IMR-90 (cell line): Measurements from ENCODE around the gene CWC22. TPM values are rescaled to one million over a fixed set of nuclear protein-coding genes. Genes with fewer than 3 reads are reported as not detected.

Experiments
- ATAC-seq: fragments of 200-7000 bp; cut with Tn5 transposase; 2 replicates; pipeline ENCODE4 v1.9.1; 2020; ENCODE audit warnings: low read depth, mild to moderate bottlenecking, moderate library complexity
- BruUV-seq: library from RNA; stranded (reverse); fragments of 400-500 nt; replicated peaks from 2 replicates; lab custom pipeline; 2021; lab: Mats Ljungman, UMichigan
- CTCF ChIA-PET: fragments of 300-600 bp; formaldehyde crosslinking; extraction: SDS; loops from one replicate; lab custom pipeline; 2021; ENCODE audit warnings: antibody characterized with exemption; lab: Yijun Ruan, JAX
- POLR2A ChIA-PET: fragments of 300-600 bp; sonication (Branson Sonifier 250); formaldehyde crosslinking; loops from one replicate; lab custom pipeline; 2022; ENCODE audit warnings: antibody characterized with exemption; ENCODE audit not compliant: unreplicated experiment; lab: Charles Lee
- DNase-seq: peaks from one replicate; pipeline ENCODE4 v3.0.0; 2013
- H2AFZ ChIP-seq: replicated peaks from 2 replicates; pipeline ENCODE3; 2013; ENCODE audit warnings: low read length, mild to moderate bottlenecking; ENCODE audit not compliant: poor library complexity
- H2AK5ac ChIP-seq: 2 replicates; pipeline ENCODE4 v1.6.1; 2013; ENCODE audit warnings: low read depth, low read length, inconsistent platforms
- H2AK9ac ChIP-seq: replicated peaks from 2 replicates; pipeline ENCODE3; 2013; ENCODE audit warnings: mild to moderate bottlenecking, low read depth, low read length, moderate library complexity; ENCODE audit not compliant: poor library complexity
- H2BK120ac ChIP-seq: 2 replicates; pipeline ENCODE4 v1.6.1; 2013; ENCODE audit warnings: low read depth, low read length, inconsistent platforms
- H2BK15ac ChIP-seq: 3 replicates; pipeline ENCODE4 v1.6.1; 2013; ENCODE audit warnings: low read depth, low read length, inconsistent platforms
- H2BK20ac ChIP-seq: 2 replicates; pipeline ENCODE4 v1.6.1; 2013; ENCODE audit warnings: low read depth, mild to moderate bottlenecking, inconsistent platforms, low read length, moderate library complexity
- H2BK5ac ChIP-seq: 2 replicates; pipeline ENCODE4 v1.6.1; 2013; ENCODE audit warnings: mild to moderate bottlenecking, low read depth, low read length, inconsistent platforms; ENCODE audit not compliant: poor library complexity, severe bottlenecking
- H3K14ac ChIP-seq: replicated peaks from 2 replicates; pipeline ENCODE4 v1.6.1; 2013; ENCODE audit warnings: low read depth, low read length, inconsistent platforms
- H3K18ac ChIP-seq: 2 replicates; pipeline ENCODE4 v1.6.1; 2013; ENCODE audit warnings: low read depth, low read length, control low read depth
- H3K23ac ChIP-seq: 2 replicates; pipeline ENCODE4 v1.6.1; 2013; ENCODE audit warnings: low read depth, low read length, inconsistent platforms
- H3K27ac ChIP-seq: 2 replicates; pipeline ENCODE4 v1.5.1; 2013; ENCODE audit warnings: mild to moderate bottlenecking, control low read depth, low read length; ENCODE audit not compliant: insufficient read depth
- H3K27me3 ChIP-seq: 2 replicates; pipeline ENCODE4 v1.6.1; 2013; ENCODE audit warnings: low read length; ENCODE audit not compliant: control insufficient read depth, insufficient read depth
- H3K36me3 ChIP-seq: 2 replicates; pipeline ENCODE4 v1.6.1; 2013; ENCODE audit warnings: low read length, mixed read lengths; ENCODE audit not compliant: control insufficient read depth, insufficient read depth
- H3K4ac ChIP-seq: 2 replicates; pipeline ENCODE4 v1.6.1; 2013; ENCODE audit warnings: low read depth, low read length, inconsistent platforms
- H3K4me1 ChIP-seq: 2 replicates; pipeline ENCODE4 v1.6.1; 2013; ENCODE audit warnings: low read length, mixed read lengths; ENCODE audit not compliant: control insufficient read depth, insufficient read depth
- H3K4me2 ChIP-seq: 2 replicates; pipeline ENCODE4 v1.6.1; 2013; ENCODE audit warnings: low read depth, mild to moderate bottlenecking, control low read depth, low read length, moderate library complexity
- H3K4me3 ChIP-seq: 2 replicates; pipeline ENCODE4 v1.5.1; 2013; ENCODE audit warnings: low read depth, mild to moderate bottlenecking, control low read depth, low read length, moderate library complexity; ENCODE audit not compliant: insufficient read depth
- H3K56ac ChIP-seq: 2 replicates; pipeline ENCODE4 v1.6.1; 2013; ENCODE audit warnings: low read length, inconsistent platforms; ENCODE audit not compliant: insufficient read depth; ENCODE audit errors: extremely low read depth
- H3K79me1 ChIP-seq, 2 experiments: 2 replicates each; pipeline ENCODE4 v1.6.1; 2013; ENCODE audit warnings: low read length in 2 of 2, inconsistent platforms in 1 of 2, low read depth in 1 of 2
- H3K9ac ChIP-seq: 2 replicates; pipeline ENCODE4 v1.6.1; 2013; ENCODE audit warnings: low read depth, low read length, control low read depth
- H3K9me1 ChIP-seq: 2 replicates; pipeline ENCODE4 v1.6.1; 2013; ENCODE audit warnings: low read length, inconsistent platforms; ENCODE audit not compliant: insufficient read depth
- H3K9me3 ChIP-seq: 2 replicates; pipeline ENCODE4 v1.6.1; 2013; ENCODE audit warnings: low read length; ENCODE audit not compliant: control insufficient read depth, insufficient read depth
- H4K20me1 ChIP-seq: 2 replicates; pipeline ENCODE4 v1.6.1; 2013; ENCODE audit warnings: low read length, inconsistent platforms; ENCODE audit not compliant: insufficient read depth
- H4K5ac ChIP-seq: 2 replicates; pipeline ENCODE4 v1.6.1; 2013; ENCODE audit warnings: mild to moderate bottlenecking, low read depth, low read length, control low read depth
- H4K8ac ChIP-seq, 2 experiments: 2 replicates each; pipeline ENCODE4 v1.6.1; 2013; ENCODE audit warnings: low read depth in 2 of 2, low read length in 2 of 2, control low read depth in 1 of 2, inconsistent platforms in 1 of 2
- H4K91ac ChIP-seq: 2 replicates; pipeline ENCODE4 v1.6.1; 2013; ENCODE audit warnings: low read depth, low read length, inconsistent platforms; ENCODE audit not compliant: insufficient read depth
- CHD1 ChIP-seq: IDR thresholded peaks from 2 replicates; pipeline ENCODE4 v1.6.1; 2012; ENCODE audit warnings: low read depth, low read length, improper control_type of control experiment
- FOS ChIP-seq: fragments of 150-350 bp; IDR thresholded peaks from 2 replicates; pipeline ENCODE4 v1.6.1; 2016; ENCODE audit warnings: low read depth, low read length
- MAFK ChIP-seq: IDR thresholded peaks from 2 replicates; pipeline ENCODE4 v1.6.1; 2012; ENCODE audit warnings: low read depth, low read length, improper control_type of control experiment
- MAZ ChIP-seq: IDR thresholded peaks from 2 replicates; pipeline ENCODE4 v1.6.1; 2012; ENCODE audit warnings: low read depth, mild to moderate bottlenecking, low read length, improper control_type of control experiment, moderate library complexity, borderline replicate concordance
- MXI1 ChIP-seq: IDR thresholded peaks from 2 replicates; pipeline ENCODE4 v1.6.1; 2012; ENCODE audit warnings: low read depth, mild to moderate bottlenecking, low read length, moderate library complexity, borderline replicate concordance
- NFE2L2 ChIP-seq: fragments of 150-350 bp; IDR thresholded peaks from 2 replicates; pipeline ENCODE4 v1.6.1; 2016; ENCODE audit warnings: low read depth, mild to moderate bottlenecking, low read length
- RAD21 ChIP-seq: IDR thresholded peaks from 2 replicates; pipeline ENCODE4 v1.6.1; 2012; ENCODE audit warnings: low read length, improper control_type of control experiment
- RCOR1 ChIP-seq: IDR thresholded peaks from 2 replicates; pipeline ENCODE4 v1.6.1; 2012; ENCODE audit warnings: mild to moderate bottlenecking, low read length, improper control_type of control experiment; ENCODE audit not compliant: insufficient replicate concordance
- RFX5 ChIP-seq: IDR thresholded peaks from 2 replicates; pipeline ENCODE4 v1.8.0; 2012; ENCODE audit warnings: low read depth, mild to moderate bottlenecking, low read length, moderate library complexity
- SMC3 ChIP-seq: fragments of 150-350 bp; IDR thresholded peaks from 2 replicates; pipeline ENCODE4 v1.6.1; 2016; ENCODE audit warnings: low read depth, mild to moderate bottlenecking, antibody characterized with exemption, low read length, moderate library complexity
- WGBS, 2 experiments: methylation state at CpG; one replicate each; pipeline versions ENCODE4 v1.1.5 to v1.1.7; 2013; ENCODE audit warnings: missing lambda C conversion rate in 2 of 2; ENCODE audit not compliant: insufficient read length in 1 of 2; ENCODE audit errors: extremely low coverage in 2 of 2; 5-methylcytosine and 5-hydroxymethylcytosine counted together
- dilution Hi-C: fragments of 300-500 bp; cut with HindIII; formaldehyde crosslinking; loops from one replicate; pipeline ENCODE4 v1.14.3; 2018; ENCODE audit warnings: low sequenced_read_pairs; ENCODE audit not compliant: unreplicated experiment
- in situ Hi-C: fragments of 300-500 bp; cut with MboI; formaldehyde crosslinking; loops from 3 replicates; pipeline ENCODE4 v1.14.3; 2019; ENCODE audit warnings: low sequenced_read_pairs, inconsistent platforms, mixed read lengths
- intact Hi-C: fragments of 100-400 bp; cut with micrococcal nuclease; formaldehyde crosslinking; loops from 2 replicates; pipeline ENCODE4 v1.10.0; 2022
- polyA plus RNA-seq, 3 experiments: library from polyadenylated mRNA; depleted of rRNA; stranded (reverse); fragments of >200 nt; gene quantifications; 2 replicates each; pipeline ENCODE4 v1.2.3, GENCODE V29; 2012; ENCODE audit warnings: low replicate concordance in 1 of 3
- total RNA-seq: library from RNA; depleted of rRNA; stranded (reverse); fragments of >200 nt; gene quantifications from 2 replicates; pipeline ENCODE4 v1.2.3, GENCODE V29; 2012
- TF ChIP-seq, protein P1 (sequence below): fragments of 150-350 bp; IDR thresholded peaks from 2 replicates; pipeline ENCODE4 v1.6.1; 2016; ENCODE audit warnings: low read depth, mild to moderate bottlenecking, low read length, moderate library complexity, borderline replicate concordance
- TF ChIP-seq, protein P2 (sequence below): conservative IDR thresholded peaks from 2 replicates; pipeline ENCODE4 v1.5.1; 2012; ENCODE audit warnings: mild to moderate bottlenecking, low read depth, low read length, improper control_type of control experiment

The CWC22 gene
- total and polyA plus RNA-seq, 2 of the 4 experiments (the other 2 are of a cell fraction) = 4.5 to 17.9 TPM

DNA sequence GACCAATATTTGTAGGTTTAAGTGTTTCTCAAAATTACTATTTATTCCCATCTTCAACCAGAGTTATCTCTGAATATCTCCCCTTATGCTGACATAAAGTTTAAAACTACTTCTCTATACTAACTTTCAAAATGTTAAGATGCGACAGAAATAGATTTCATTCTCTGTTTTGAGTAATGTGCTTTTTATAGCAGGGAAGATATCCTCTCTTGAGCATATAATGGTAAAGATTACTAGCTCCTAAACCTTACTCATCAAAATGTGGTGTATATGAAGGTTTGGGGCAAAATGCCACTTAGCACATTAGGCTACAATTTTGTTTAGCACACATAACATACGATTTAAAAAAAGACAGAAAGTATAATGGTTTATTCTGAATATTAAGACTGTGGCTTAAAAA, 54.4 kb downstream of the CWC22 start:
- Histone ChIP-seq H3K18ac (no peak overlapping the region), H4K20me1 (no peaks in the 10 kb centered on the region), H3K56ac (no peak overlapping the region), H4K5ac (no peak overlapping the region), H3K4me1 (no peaks in the 10 kb centered on the region), H2AK9ac (no peak overlapping the region), H3K4ac (no peak overlapping the region), H3K9me1 (no peaks in the 10 kb centered on the region), H4K8ac (no peak overlapping the region), H2BK5ac (no peak overlapping the region), H3K36me3 (peaks cover 12% of the 10 kb centered on the region), H3K14ac (no peak overlapping the region), H3K79me1 (no peaks in the 10 kb centered on the region; a peak in 1 of 4 replicates), H3K4me2 (no peak overlapping the region), H3K9me3 (no peaks in the 10 kb centered on the region), H3K27ac (no peak overlapping the region), H3K4me3 (no peak overlapping the region), H2BK120ac (no peak overlapping the region), H2BK15ac (no peak overlapping the region), H3K27me3 (no peaks in the 10 kb centered on the region), H4K91ac (no peak overlapping the region), H3K23ac (no peak overlapping the region), H2BK20ac (no peak overlapping the region), H2AK5ac (no peak overlapping the region), H3K9ac (no peak overlapping the region), H2AFZ (no peak overlapping the region)
- no peak for DNase-seq
- no CpG with 5 or more reads among the region's 2 CpGs for WGBS, 2 experiments
- ChIA-PET POLR2A (no interaction called here), CTCF (no interaction called here)
- intact Hi-C loops = no loop called here
- in situ Hi-C loops = no loop called here
- TF ChIP-seq MAFK = no peak
- TF ChIP-seq FOS = no peak
- no peak for TF ChIP-seq MXI1
- no peak for TF ChIP-seq RCOR1
- no peak for TF ChIP-seq MAZ
- TF ChIP-seq, protein P1, sequence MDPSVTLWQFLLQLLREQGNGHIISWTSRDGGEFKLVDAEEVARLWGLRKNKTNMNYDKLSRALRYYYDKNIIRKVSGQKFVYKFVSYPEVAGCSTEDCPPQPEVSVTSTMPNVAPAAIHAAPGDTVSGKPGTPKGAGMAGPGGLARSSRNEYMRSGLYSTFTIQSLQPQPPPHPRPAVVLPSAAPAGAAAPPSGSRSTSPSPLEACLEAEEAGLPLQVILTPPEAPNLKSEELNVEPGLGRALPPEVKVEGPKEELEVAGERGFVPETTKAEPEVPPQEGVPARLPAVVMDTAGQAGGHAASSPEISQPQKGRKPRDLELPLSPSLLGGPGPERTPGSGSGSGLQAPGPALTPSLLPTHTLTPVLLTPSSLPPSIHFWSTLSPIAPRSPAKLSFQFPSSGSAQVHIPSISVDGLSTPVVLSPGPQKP = no peak
- TF ChIP-seq SMC3 = no peak
- no peak for TF ChIP-seq RAD21
- TF ChIP-seq NFE2L2 = no peak
- TF ChIP-seq RFX5 = no peak
- TF ChIP-seq, protein P2, sequence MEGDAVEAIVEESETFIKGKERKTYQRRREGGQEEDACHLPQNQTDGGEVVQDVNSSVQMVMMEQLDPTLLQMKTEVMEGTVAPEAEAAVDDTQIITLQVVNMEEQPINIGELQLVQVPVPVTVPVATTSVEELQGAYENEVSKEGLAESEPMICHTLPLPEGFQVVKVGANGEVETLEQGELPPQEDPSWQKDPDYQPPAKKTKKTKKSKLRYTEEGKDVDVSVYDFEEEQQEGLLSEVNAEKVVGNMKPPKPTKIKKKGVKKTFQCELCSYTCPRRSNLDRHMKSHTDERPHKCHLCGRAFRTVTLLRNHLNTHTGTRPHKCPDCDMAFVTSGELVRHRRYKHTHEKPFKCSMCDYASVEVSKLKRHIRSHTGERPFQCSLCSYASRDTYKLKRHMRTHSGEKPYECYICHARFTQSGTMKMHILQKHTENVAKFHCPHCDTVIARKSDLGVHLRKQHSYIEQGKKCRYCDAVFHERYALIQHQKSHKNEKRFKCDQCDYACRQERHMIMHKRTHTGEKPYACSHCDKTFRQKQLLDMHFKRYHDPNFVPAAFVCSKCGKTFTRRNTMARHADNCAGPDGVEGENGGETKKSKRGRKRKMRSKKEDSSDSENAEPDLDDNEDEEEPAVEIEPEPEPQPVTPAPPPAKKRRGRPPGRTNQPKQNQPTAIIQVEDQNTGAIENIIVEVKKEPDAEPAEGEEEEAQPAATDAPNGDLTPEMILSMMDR = no peak
- no peak for TF ChIP-seq CHD1
- no peak for ATAC-seq
- BruUV-seq = no TSS peak
- dilution Hi-C loops = no loop called here
